Measurements from ENCODE around the gene EIF2S2.

- TF ChIP-seq CTCF (conservative IDR thresholded peaks at IDR 0.05 in 1 of 2, IDR thresholded peaks at IDR 0.05 in 1 of 2; ENCODE audit: low read depth in 1 of 2, low read length in 2 of 2), result no peak
- TF ChIP-seq EZH2 (IDR thresholded peaks at IDR 0.05; ENCODE audit: low read length, missing control alignments), result no peak
These were observed 50.3 kb downstream of the EIF2S2 start for GRCh38 chr20:34061695-34062094.
